GM23338 (cell line): ENCODE data around the gene MYOM3. TPM values are rescaled to one million over a fixed set of nuclear protein-coding genes. Genes with fewer than 3 reads are reported as not detected.

Experiments
- ATAC-seq: fragments of 200-7000 bp; cut with Tn5 transposase; 3 replicates; pipeline ENCODE4 v1.9.1; 2020
- DNase-seq: peaks from one replicate; pipeline ENCODE4 v3.0.0-alpha.2; 2015; ENCODE audit warnings: low spot score
- H2AFZ ChIP-seq: fragments of 200-600 bp; sonication (generic); 2 replicates; pipeline ENCODE4 v1.8.0; 2016; ENCODE audit warnings: antibody characterized with exemption, mild to moderate bottlenecking, moderate library complexity
- H3F3A ChIP-seq: fragments of 200-600 bp; sonication (generic); replicated peaks from 2 replicates; pipeline ENCODE4 v1.8.0; 2017; ENCODE audit warnings: antibody characterized with exemption, mixed run types, low read depth
- H3K27ac ChIP-seq: fragments of 200-600 bp; sonication (generic); 2 replicates; pipeline ENCODE4 v1.6.1; 2016; ENCODE audit warnings: low read depth
- H3K27me3 ChIP-seq: fragments of 200-600 bp; sonication (generic); 2 replicates; pipeline ENCODE4 v1.8.0; 2016; ENCODE audit warnings: mild to moderate bottlenecking, mixed run types, moderate library complexity; ENCODE audit not compliant: insufficient read depth
- H3K36me3 ChIP-seq: fragments of 200-600 bp; sonication (generic); 2 replicates; pipeline ENCODE4 v1.8.0; 2016; ENCODE audit warnings: mild to moderate bottlenecking; ENCODE audit not compliant: insufficient read depth
- H3K4me1 ChIP-seq: fragments of 200-600 bp; sonication (generic); 2 replicates; pipeline ENCODE4 v1.8.0; 2016; ENCODE audit warnings: mild to moderate bottlenecking, moderate library complexity; ENCODE audit not compliant: insufficient read depth
- H3K4me2 ChIP-seq: fragments of 200-600 bp; sonication (generic); 2 replicates; pipeline ENCODE4 v1.7.1; 2017; ENCODE audit warnings: mixed run types
- H3K4me3 ChIP-seq: fragments of 200-600 bp; sonication (generic); 2 replicates; pipeline ENCODE4 v1.6.1; 2016; ENCODE audit warnings: mixed run types
- H3K79me2 ChIP-seq: fragments of 200-600 bp; sonication (generic); replicated peaks from 2 replicates; pipeline ENCODE4 v1.8.0; 2017; ENCODE audit warnings: mild to moderate bottlenecking; ENCODE audit not compliant: insufficient read depth
- H3K9me2 ChIP-seq: fragments of 200-600 bp; sonication (generic); 2 replicates; pipeline ENCODE4 v1.8.0; 2017; ENCODE audit not compliant: insufficient read depth
- H4K20me1 ChIP-seq: fragments of 200-600 bp; sonication (generic); replicated peaks from 2 replicates; pipeline ENCODE4 v1.8.0; 2017; ENCODE audit warnings: mild to moderate bottlenecking; ENCODE audit not compliant: insufficient read depth
- H3K27ac Mint-ChIP-seq: 2 replicates; pipeline ENCODE4 v1.8.0; 2020; ENCODE audit warnings: inconsistent platforms, mild to moderate bottlenecking, moderate library complexity, mixed read lengths
- H3K27me3 Mint-ChIP-seq: 3 replicates; pipeline ENCODE4 v1.8.0; 2022; ENCODE audit warnings: low read depth, mild to moderate bottlenecking, moderate library complexity, mixed read lengths, inconsistent platforms; ENCODE audit not compliant: insufficient read depth, poor library complexity
- H3K36me3 Mint-ChIP-seq: 3 replicates; pipeline ENCODE4 v1.8.0; 2021; ENCODE audit warnings: low read depth, mild to moderate bottlenecking, inconsistent platforms, moderate library complexity, mixed read lengths
- H3K4me1 Mint-ChIP-seq: 3 replicates; pipeline ENCODE4 v1.8.0; 2020; ENCODE audit warnings: mild to moderate bottlenecking, inconsistent platforms, mixed read lengths
- H3K4me3 Mint-ChIP-seq: 3 replicates; pipeline ENCODE4 v1.8.0; 2021; ENCODE audit warnings: moderate library complexity, mild to moderate bottlenecking, inconsistent platforms, mixed read lengths
- H3K9me3 Mint-ChIP-seq: 3 replicates; pipeline ENCODE4 v1.8.0; 2020; ENCODE audit warnings: moderate library complexity, mild to moderate bottlenecking, inconsistent platforms, mixed read lengths
- CREB1 ChIP-seq: fragments of 250-450 bp; sonication (Bioruptor Pico); IDR thresholded peaks from 2 replicates; pipeline ENCODE4 v1.5.0; 2020; ENCODE audit warnings: low read depth, mild to moderate bottlenecking, moderate library complexity
- CTCF ChIP-seq, 2 experiments: fragments of 200-600 bp in 1 of 2; sonication (generic) in 1 of 2; conservative IDR thresholded peaks; 2 replicates each; pipeline versions ENCODE4 v1.5.1 to v1.6.1; 2016 to 2017; ENCODE audit warnings: antibody characterized with exemption in 2 of 2, low read depth in 2 of 2, mild to moderate bottlenecking in 2 of 2, moderate library complexity in 1 of 2
- ETS1 ChIP-seq: IDR thresholded peaks from 2 replicates; pipeline ENCODE4 v1.6.1; 2016; ENCODE audit warnings: antibody characterized with exemption
- JUNB ChIP-seq: IDR thresholded peaks from one replicate; pipeline ENCODE4 v1.6.1; 2016; ENCODE audit warnings: antibody characterized with exemption; ENCODE audit not compliant: unreplicated experiment
- NANOG ChIP-seq: IDR thresholded peaks from 2 replicates; pipeline ENCODE4 v1.6.1; 2016; ENCODE audit warnings: antibody characterized with exemption, borderline replicate concordance
- REST ChIP-seq: IDR thresholded peaks from one replicate; pipeline ENCODE4 v1.6.1; 2018; ENCODE audit warnings: antibody characterized with exemption; ENCODE audit not compliant: unreplicated experiment
- ZNF331 ChIP-seq: fragments of 250-450 bp; sonication (Bioruptor Pico); IDR thresholded peaks from 2 replicates; pipeline ENCODE4 v1.5.0; 2020; ENCODE audit warnings: low read depth, mild to moderate bottlenecking, moderate library complexity
- polyA plus RNA-seq: library from polyadenylated mRNA; unstranded; fragments of >200 nt; fragmentation: Nextera tagmentation; extraction: Ambion mirVana; gene quantifications from 2 replicates; pipeline ENCODE4 v1.2.1, GENCODE V29; 2016
- total RNA-seq: library from RNA; depleted of rRNA; stranded (reverse); fragments of >200 nt; shearing (Covaris generic); gene quantifications from 2 replicates; pipeline ENCODE4 v1.2.3, GENCODE V29; 2014

Gene MYOM3
- total and polyA plus RNA-seq, 2 experiments from 2014 or later: not detected

- TF ChIP-seq CTCF (conservative IDR thresholded peaks at IDR 0.05; ENCODE audit: low read depth in 2 of 2): no peak
- TF ChIP-seq CREB1 (CRISPR knock-in tag): no peak
- TF ChIP-seq JUNB: no peak
- no peak for TF ChIP-seq REST
Observed at GRCh38 chr1:24107462-24108138, 4.3 kb downstream of the MYOM3 start (continued).

GRCh38 chr1:24105368-24106160, 6.4 kb downstream of the MYOM3 start:
- Mint-ChIP-seq H3K27ac (no peak overlapping the region), H3K4me3 (no peak overlapping the region), H3K36me3 (no peaks in the 10 kb centered on the region), H3K4me1 (peaks cover 11% of the 10 kb centered on the region), H3K9me3 (no peaks in the 10 kb centered on the region), H3K27me3 (peaks cover 11% of the 10 kb centered on the region)
- Histone ChIP-seq H3K4me2 (no peak overlapping the region), H2AFZ (no peak overlapping the region), H3K79me2 (no peaks in the 10 kb centered on the region), H3K4me3 (no peak overlapping the region), H3K36me3 (no peaks in the 10 kb centered on the region), H3K4me1 (no peaks in the 10 kb centered on the region), H3K9me2 (no peaks in the 10 kb centered on the region), H3K27me3 (no peaks in the 10 kb centered on the region), H3K27ac (no peak overlapping the region), H3F3A (no peaks in the 10 kb centered on the region), H4K20me1 (no peaks in the 10 kb centered on the region)
- DNase-seq (no peak), ATAC-seq (no peak)
- TF ChIP-seq NANOG (no peak), CREB1 (CRISPR knock-in tag) (no peak), REST (no peak), ETS1 (no peak), ZNF331 (no peak)
